Measurements from ENCODE around the gene ACTRT2.

- TF ChIP-seq, protein P1, sequence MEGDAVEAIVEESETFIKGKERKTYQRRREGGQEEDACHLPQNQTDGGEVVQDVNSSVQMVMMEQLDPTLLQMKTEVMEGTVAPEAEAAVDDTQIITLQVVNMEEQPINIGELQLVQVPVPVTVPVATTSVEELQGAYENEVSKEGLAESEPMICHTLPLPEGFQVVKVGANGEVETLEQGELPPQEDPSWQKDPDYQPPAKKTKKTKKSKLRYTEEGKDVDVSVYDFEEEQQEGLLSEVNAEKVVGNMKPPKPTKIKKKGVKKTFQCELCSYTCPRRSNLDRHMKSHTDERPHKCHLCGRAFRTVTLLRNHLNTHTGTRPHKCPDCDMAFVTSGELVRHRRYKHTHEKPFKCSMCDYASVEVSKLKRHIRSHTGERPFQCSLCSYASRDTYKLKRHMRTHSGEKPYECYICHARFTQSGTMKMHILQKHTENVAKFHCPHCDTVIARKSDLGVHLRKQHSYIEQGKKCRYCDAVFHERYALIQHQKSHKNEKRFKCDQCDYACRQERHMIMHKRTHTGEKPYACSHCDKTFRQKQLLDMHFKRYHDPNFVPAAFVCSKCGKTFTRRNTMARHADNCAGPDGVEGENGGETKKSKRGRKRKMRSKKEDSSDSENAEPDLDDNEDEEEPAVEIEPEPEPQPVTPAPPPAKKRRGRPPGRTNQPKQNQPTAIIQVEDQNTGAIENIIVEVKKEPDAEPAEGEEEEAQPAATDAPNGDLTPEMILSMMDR (IDR thresholded peaks at IDR 0.05; ENCODE audit: low read length): no peak
- no peak for TF ChIP-seq EZH2phosphoT487 (IDR thresholded peaks at IDR 0.05; ENCODE audit: low read length)
Measured at GRCh38 chr1:3033790-3034090, 12.5 kb downstream of the ACTRT2 start.
